Measurements from ENCODE around the gene RICTOR. TPM values are rescaled to one million over a fixed set of nuclear protein-coding genes. Genes with fewer than 3 reads are reported as not detected.

RICTOR gene
- total RNA-seq, 4 donors from 2014 or later = 47.8 to 87.5 (median 51.2) TPM

DNA sequence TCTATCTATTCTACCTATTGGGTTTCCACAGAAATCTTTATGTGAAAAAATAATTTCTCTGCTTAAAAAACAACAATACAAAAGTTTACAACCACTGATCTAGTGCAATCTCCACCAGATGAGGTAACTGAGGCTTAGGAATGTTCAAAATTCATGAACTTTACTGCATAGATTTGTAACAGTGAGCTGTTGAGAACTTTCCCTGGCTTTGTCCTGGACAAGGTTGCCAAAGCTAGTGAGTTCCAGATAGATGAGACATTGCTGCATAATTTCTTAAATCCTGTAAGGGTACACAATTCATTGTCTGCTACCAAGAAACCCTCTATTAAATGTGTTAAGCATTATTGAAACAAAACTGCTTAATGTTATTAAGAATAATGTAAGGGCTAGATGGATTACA lies 125.7 kb downstream of the RICTOR start:
- intact Hi-C loops (cut with DNase I) = no loop called here
- no peak for TF ChIP-seq CTCF (IDR thresholded peaks at IDR 0.05)
- no peak for TF ChIP-seq POLR2A (IDR thresholded peaks at IDR 0.05)
- H3K27ac ChIP-seq = no peak overlapping the region

GRCh38 chr5:38944282-38944681 lies 129.9 kb downstream of the RICTOR start:
- H3K27me3 ChIP-seq = no peaks in the 10 kb centered on the region
- H3K9me3 ChIP-seq = no peaks in the 10 kb centered on the region
- peaks cover 26 to 41% of the 10 kb centered on the region in 2 donors for H3K36me3 ChIP-seq
- H3K4me3 ChIP-seq (replicated peaks in 1 of 3) = no peak overlapping the region
- WGBS, 2 donors = 91 to 94% methylated on average over 4 of the region's 4 CpGs
- DNase-seq = no peak
- no peak overlapping the region for H3K27ac ChIP-seq
- intact Hi-C loops (cut with DNase I) = no loop called here
- H3K4me1 ChIP-seq = no peaks in the 10 kb centered on the region
- TF ChIP-seq CTCF (IDR thresholded peaks at IDR 0.05) = no peak
- no peak for TF ChIP-seq POLR2A (IDR thresholded peaks at IDR 0.05)

More for the DNA sequence above, 125.7 kb downstream of the RICTOR start:
- H3K27me3 ChIP-seq = no peaks in the 10 kb centered on the region
- H3K9me3 ChIP-seq = no peaks in the 10 kb centered on the region
- H3K36me3 ChIP-seq = peaks cover 44 to 45% of the 10 kb centered on the region in 2 donors
- H3K4me1 ChIP-seq = no peaks in the 10 kb centered on the region
- no peak overlapping the region for H3K4me3 ChIP-seq (replicated peaks in 1 of 3)
- no peak for DNase-seq

DNA sequence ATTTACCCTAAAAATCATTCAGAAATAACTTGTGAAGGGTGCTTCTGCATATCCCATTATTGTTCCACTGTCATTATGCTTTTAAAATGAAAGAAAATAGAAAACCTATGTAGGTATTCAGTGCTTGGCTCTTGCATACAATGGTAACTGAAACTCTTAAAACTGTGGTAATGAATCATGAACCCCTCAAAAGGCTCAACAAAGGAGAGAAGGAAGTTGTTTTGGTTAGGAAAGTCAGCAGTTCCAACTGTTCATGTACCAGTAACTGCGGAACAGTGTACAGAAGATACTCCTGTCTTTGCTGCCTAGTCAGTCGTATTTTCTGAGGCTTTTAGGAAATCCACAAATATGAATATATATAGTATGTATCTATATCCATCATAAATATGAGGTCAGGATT lies 132.3 kb downstream of the RICTOR start:
- no peaks in the 10 kb centered on the region for H3K27me3 ChIP-seq
- H3K27ac ChIP-seq = no peak overlapping the region
- intact Hi-C loops (cut with DNase I) = no loop called here
- TF ChIP-seq POLR2A (IDR thresholded peaks at IDR 0.05) (no peak), CTCF (IDR thresholded peaks at IDR 0.05) (no peak)
- 95 to 96% methylated on average over 2 of the region's 2 CpGs for WGBS, 2 donors
- no peak for DNase-seq
- no peaks in the 10 kb centered on the region for H3K9me3 ChIP-seq
- H3K4me3 ChIP-seq (replicated peaks in 1 of 3) = no peak overlapping the region
- no peaks in the 10 kb centered on the region for H3K4me1 ChIP-seq
- peaks cover 16 to 37% of the 10 kb centered on the region in 2 donors for H3K36me3 ChIP-seq

DNA sequence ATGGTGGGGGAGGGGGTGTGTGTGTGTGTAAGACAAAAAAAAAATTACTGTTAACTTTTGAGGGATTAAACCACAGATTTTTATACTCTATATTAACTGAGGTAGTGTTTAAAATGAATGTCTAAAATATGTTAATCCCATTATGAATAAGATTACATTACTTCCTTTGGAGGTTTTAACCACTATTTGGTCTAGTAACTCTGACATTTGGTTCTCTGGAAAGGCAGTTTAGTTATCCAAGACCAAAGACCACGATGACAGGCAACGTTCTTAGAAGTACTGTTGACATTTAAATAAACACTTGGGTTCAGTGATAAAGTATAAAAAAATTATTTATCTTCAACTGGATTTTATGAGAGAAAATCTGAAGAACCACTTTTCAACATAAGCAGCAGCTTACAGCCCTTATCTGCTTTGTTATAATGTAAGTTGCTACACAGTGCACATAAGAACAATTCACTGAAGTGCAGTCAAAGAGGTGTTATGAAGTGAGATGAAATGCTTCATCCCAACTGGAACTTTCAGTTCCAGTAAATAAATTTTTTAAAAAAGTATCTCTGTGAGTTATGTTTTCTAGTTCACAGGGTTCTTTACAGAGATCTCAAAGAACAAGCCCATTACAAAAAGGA lies 133.9 kb downstream of the RICTOR start:
- Histone ChIP-seq H3K27me3 (no peaks in the 10 kb centered on the region), H3K4me1 (no peaks in the 10 kb centered on the region), H3K36me3 (peaks cover 13 to 31% of the 10 kb centered on the region in 2 donors), H3K27ac (no peak overlapping the region), H3K9me3 (no peaks in the 10 kb centered on the region), H3K4me3 (replicated peaks in 1 of 3) (no peak overlapping the region)
- TF ChIP-seq POLR2A (IDR thresholded peaks at IDR 0.05) = no peak
- TF ChIP-seq CTCF (IDR thresholded peaks at IDR 0.05) = no peak
- no peak for DNase-seq
- intact Hi-C loops (cut with DNase I) = no loop called here
- WGBS, 2 donors = 75 to 83% methylated on average over 2 of the region's 2 CpGs

DNA sequence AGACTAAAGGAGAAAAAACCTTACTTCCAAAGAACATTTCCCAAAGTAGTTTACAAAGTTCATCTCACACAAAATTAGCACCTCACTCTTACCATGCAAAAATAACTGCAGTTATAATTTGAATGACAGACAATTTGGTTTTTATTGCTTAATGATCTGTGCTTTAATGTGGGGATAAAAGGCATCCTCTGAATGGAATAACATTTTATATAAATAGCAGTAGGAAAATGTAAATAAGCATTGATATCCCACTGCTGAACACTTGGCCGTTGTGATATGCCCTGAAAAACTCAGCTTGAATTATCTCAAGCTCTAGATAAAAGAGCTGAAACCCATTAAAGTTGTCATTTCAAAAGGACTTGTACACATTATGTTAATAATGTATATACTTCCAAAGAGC lies 135.2 kb downstream of the RICTOR start:
- Histone ChIP-seq H3K27ac (no peak overlapping the region), H3K27me3 (no peaks in the 10 kb centered on the region), H3K4me1 (no peaks in the 10 kb centered on the region), H3K4me3 (replicated peaks in 1 of 3) (no peak overlapping the region), H3K9me3 (no peaks in the 10 kb centered on the region), H3K36me3 (peaks cover 16 to 26% of the 10 kb centered on the region in 2 donors)
- DNase-seq = no peak
- WGBS, 2 donors = 86 to 89% methylated on average over 1 of the region's 1 CpG
- no peak for TF ChIP-seq CTCF (IDR thresholded peaks at IDR 0.05)
- TF ChIP-seq POLR2A (IDR thresholded peaks at IDR 0.05) = no peak
- intact Hi-C loops (cut with DNase I) = no loop called here
